ENCODE measurements around the gene PTPRH. TPM values are rescaled to one million over a fixed set of nuclear protein-coding genes. Genes with fewer than 3 reads are reported as not detected.
A peak's percentile ranks its signal among the peaks of the same experiment; 100 is the strongest.
"Not testable (repeated sequence)": the region's sequence is repeated elsewhere in the genome, so short reads cannot be mapped to it uniquely, and the experiment has no call there.

PTPRH gene
- total RNA-seq, 1 experiment from 2014 or later = 11.7 TPM

GRCh38 chr19:55173186-55173713, 36.1 kb downstream of the PTPRH start:
- Histone ChIP-seq H3K4me1 (replicated peaks; ENCODE audit: insufficient read depth) (peaks cover 10% of the 10 kb centered on the region; the same call in 1 of the 2 replicates), H3K27me3 (ENCODE audit: insufficient read depth, low read depth) (no peaks in the 10 kb centered on the region), H2AFZ (peak overlapping the region; percentile 93), H3K4me3 (peak overlapping the region; percentile 88), H3K9me3 (ENCODE audit: insufficient read depth, low read depth) (no peaks in the 10 kb centered on the region), H3K4me2 (peak overlapping the region; percentile 94), H3K9me2 (ENCODE audit: insufficient read depth) (no peaks in the 10 kb centered on the region), H3K79me2 (ENCODE audit: low read depth) (no peaks in the 10 kb centered on the region), H3K27ac (peak overlapping the region; percentile 23; the same call in 1 of the 2 replicates), H4K20me1 (ENCODE audit: insufficient read depth) (no peaks in the 10 kb centered on the region), H3K36me3 (ENCODE audit: low read depth) (no peaks in the 10 kb centered on the region), H3F3A (ENCODE audit: insufficient read depth, low read depth) (peaks cover 25% of the 10 kb centered on the region)
- CTCF ChIA-PET = interaction anchor here (0.6 to 0.7 kb wide), 4 partner anchors 26 to 301 kb away, joined by 3 to 15 read pairs (median 8); no protein-coding TSS in a partner anchor
- intact Hi-C loops (cut with micrococcal nuclease; ENCODE audit: unreplicated experiment) = no loop called here
- DNase-seq = no peak
- TF ChIP-seq, protein P1, sequence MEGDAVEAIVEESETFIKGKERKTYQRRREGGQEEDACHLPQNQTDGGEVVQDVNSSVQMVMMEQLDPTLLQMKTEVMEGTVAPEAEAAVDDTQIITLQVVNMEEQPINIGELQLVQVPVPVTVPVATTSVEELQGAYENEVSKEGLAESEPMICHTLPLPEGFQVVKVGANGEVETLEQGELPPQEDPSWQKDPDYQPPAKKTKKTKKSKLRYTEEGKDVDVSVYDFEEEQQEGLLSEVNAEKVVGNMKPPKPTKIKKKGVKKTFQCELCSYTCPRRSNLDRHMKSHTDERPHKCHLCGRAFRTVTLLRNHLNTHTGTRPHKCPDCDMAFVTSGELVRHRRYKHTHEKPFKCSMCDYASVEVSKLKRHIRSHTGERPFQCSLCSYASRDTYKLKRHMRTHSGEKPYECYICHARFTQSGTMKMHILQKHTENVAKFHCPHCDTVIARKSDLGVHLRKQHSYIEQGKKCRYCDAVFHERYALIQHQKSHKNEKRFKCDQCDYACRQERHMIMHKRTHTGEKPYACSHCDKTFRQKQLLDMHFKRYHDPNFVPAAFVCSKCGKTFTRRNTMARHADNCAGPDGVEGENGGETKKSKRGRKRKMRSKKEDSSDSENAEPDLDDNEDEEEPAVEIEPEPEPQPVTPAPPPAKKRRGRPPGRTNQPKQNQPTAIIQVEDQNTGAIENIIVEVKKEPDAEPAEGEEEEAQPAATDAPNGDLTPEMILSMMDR (conservative IDR thresholded peaks at IDR 0.05) = no peak
- no peak for TF ChIP-seq EZH2 (IDR thresholded peaks at IDR 0.05; ENCODE audit: low read depth)
- BruUV-seq (replicated peaks) = no TSS peak
- POLR2A ChIA-PET (ENCODE audit: unreplicated experiment) = interaction anchor here (0.5 to 0.7 kb wide), 3 partner anchors 14 to 108 kb away, joined by 5 to 14 read pairs (median 13); no protein-coding TSS in a partner anchor

- POLR2A ChIA-PET (ENCODE audit: unreplicated experiment) = interaction anchor here (0.5 to 0.7 kb wide), 2 partner anchors 14 to 25 kb away, joined by 13 to 14 read pairs; no protein-coding TSS in a partner anchor
- Histone ChIP-seq H3F3A (ENCODE audit: insufficient read depth, low read depth) (peaks cover 27% of the 10 kb centered on the region), H3K4me1 (replicated peaks; ENCODE audit: insufficient read depth) (peaks cover 13% of the 10 kb centered on the region), H3K27me3 (ENCODE audit: insufficient read depth, low read depth) (no peaks in the 10 kb centered on the region), H3K36me3 (ENCODE audit: low read depth) (no peaks in the 10 kb centered on the region), H2AFZ (peak overlapping the region; percentile 93; the same call in 1 of the 2 replicates), H3K79me2 (ENCODE audit: low read depth) (no peaks in the 10 kb centered on the region), H3K9me2 (ENCODE audit: insufficient read depth) (no peaks in the 10 kb centered on the region), H3K4me2 (peak overlapping the region; percentile 94), H3K9me3 (ENCODE audit: insufficient read depth, low read depth) (no peaks in the 10 kb centered on the region), H3K4me3 (peak overlapping the region; percentile 88; the same call in 1 of the 2 replicates), H4K20me1 (ENCODE audit: insufficient read depth) (no peaks in the 10 kb centered on the region), H3K27ac (no peak overlapping the region)
- intact Hi-C loops (cut with micrococcal nuclease; ENCODE audit: unreplicated experiment) = no loop called here
- TSS peak; percentile 53 for BruUV-seq (replicated peaks)
- no peak for TF ChIP-seq EZH2 (IDR thresholded peaks at IDR 0.05; ENCODE audit: low read depth)
- TF ChIP-seq, protein P1 (conservative IDR thresholded peaks at IDR 0.05) = no peak
- CTCF ChIA-PET = interaction anchor here (0.7 kb wide), 2 partner anchors 82 to 280 kb away, joined by 12 to 15 read pairs; no protein-coding TSS in a partner anchor
- DNase-seq = no peak
These were observed 36.6 kb downstream of the PTPRH start for GRCh38 chr19:55172741-55173140.

DNA sequence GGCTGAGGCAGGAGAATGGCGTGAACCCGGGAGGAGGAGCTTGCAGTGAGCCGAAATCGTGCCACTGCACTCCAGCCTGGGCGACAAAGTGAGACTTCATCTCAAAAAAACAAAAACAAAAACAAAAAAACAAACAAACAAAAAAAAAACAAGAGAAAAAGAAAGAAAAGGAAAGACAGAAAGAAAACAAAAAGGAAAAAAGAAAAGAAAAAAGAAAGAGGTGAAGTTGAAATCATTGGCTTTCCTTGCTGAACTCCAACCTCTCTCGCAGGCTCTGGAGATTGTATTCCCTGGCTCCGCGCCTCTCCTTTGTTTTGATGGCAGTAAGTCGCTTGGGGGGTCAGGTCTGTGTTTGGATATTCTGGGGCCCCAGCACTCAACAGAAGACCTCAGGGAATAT, 37.0 kb downstream of the PTPRH start:
- Histone ChIP-seq H3K4me2 (peak overlapping the region; percentile 94), H3K4me3 (peak overlapping the region; percentile 88; the same call in 1 of the 2 replicates), H3F3A (ENCODE audit: insufficient read depth, low read depth) (peaks cover 32% of the 10 kb centered on the region), H3K4me1 (replicated peaks; ENCODE audit: insufficient read depth) (peaks cover 17% of the 10 kb centered on the region)
- H3K36me3 ChIP-seq (ENCODE audit: low read depth); H3K27me3 ChIP-seq (ENCODE audit: insufficient read depth, low read depth); H4K20me1 ChIP-seq (ENCODE audit: insufficient read depth); DNase-seq; H2AFZ ChIP-seq; H3K79me2 ChIP-seq (ENCODE audit: low read depth); POLR2A ChIA-PET (ENCODE audit: unreplicated experiment); H3K27ac ChIP-seq; H3K9me3 ChIP-seq (ENCODE audit: insufficient read depth, low read depth); CTCF ChIA-PET; H3K9me2 ChIP-seq (ENCODE audit: insufficient read depth); intact Hi-C loops (cut with micrococcal nuclease; ENCODE audit: unreplicated experiment); BruUV-seq (replicated peaks): not testable (repeated sequence)

Measured in PC-9 (cell line).